GM18861 (cell line): ENCODE results near the gene PCDHGC5.

Experiments used
- ATAC-seq: cut with Tn5 transposase; IDR thresholded peaks from one replicate; pipeline ENCODE4 v1.9.1; 2021; ENCODE audit not compliant: unreplicated experiment

PCDHGC5 gene

DNA sequence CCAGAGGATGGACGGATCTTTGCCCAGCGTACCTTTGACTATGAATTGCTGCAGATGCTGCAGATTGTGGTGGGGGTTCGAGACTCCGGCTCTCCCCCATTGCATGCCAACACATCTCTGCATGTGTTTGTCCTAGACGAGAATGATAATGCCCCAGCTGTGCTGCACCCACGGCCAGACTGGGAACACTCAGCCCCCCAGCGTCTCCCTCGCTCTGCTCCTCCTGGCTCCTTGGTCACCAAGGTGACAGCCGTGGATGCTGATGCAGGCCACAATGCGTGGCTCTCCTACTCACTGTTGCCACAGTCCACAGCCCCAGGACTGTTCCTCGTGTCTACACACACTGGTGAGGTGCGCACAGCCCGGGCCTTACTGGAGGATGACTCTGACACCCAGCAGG, 1.9 kb downstream of the PCDHGC5 start:
- ATAC-seq: no peak

DNA sequence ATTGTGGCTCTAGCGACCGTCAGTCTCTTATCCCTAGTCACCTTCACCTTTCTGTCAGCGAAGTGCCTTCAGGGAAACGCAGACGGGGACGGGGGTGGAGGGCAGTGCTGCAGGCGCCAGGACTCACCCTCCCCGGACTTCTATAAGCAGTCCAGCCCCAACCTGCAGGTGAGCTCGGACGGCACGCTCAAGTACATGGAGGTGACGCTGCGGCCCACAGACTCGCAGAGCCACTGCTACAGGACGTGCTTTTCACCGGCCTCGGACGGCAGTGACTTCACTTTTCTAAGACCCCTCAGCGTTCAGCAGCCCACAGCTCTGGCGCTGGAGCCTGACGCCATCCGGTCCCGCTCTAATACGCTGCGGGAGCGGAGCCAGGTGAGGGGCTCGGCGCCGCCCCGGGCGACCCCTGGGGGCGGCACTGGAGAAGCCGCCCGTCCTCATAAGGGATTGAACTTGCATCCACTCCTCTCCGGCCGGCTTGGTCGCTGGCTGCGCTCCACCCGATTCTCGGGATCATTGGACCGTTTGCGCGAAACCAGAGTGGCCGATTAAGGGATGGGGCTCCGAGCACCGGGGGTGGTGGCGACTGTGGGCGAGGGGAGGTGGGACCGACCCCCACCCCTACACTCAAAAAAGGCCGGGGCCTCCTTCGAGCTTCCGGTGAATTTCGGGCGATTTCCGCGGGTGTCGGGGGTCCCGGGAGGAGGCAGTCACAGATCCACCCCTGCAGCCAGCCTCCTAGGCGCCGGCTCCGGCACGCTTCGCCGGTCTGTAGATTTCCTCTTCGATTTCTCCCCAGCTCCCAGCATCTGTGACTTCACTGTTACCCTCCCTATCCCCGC, 2.7 kb downstream of the PCDHGC5 start:
- ATAC-seq: peak; percentile 6

DNA sequence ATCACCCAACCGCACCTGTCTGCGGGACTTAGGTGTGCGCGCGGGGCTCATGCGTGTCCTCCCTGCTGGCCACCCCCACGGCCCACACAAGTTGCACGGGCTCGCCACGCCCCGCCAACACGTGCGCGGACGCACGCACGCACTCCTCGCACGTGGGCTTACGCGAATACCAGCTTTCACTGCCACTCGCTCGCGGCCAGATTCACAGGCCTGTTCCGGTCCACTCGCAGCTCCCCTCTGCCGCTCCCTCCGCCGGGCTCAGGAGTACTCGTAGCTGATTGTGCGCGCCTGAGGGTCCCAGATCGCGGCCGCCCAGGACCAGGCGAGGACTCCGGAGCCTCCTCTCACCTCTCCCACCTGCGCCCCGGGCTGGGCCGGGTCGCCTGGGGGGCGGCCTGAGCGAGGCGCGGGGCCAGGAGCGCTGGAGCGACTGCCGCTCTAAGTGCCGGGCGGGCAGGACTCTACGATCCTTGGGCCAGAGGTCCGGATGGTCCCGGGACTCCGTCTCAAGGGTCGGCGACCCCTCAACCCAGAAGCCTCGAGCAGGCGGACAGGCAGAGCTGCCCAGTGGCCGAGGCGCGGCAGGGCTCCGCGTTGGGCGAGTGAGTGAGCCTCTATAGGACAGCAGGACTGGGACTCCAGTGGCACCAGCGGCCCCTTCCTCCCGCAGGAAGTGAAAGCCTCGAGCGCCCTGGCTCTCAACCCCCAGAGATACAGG, 3.4 kb downstream of the PCDHGC5 start:
- peak; percentile 45 for ATAC-seq

DNA sequence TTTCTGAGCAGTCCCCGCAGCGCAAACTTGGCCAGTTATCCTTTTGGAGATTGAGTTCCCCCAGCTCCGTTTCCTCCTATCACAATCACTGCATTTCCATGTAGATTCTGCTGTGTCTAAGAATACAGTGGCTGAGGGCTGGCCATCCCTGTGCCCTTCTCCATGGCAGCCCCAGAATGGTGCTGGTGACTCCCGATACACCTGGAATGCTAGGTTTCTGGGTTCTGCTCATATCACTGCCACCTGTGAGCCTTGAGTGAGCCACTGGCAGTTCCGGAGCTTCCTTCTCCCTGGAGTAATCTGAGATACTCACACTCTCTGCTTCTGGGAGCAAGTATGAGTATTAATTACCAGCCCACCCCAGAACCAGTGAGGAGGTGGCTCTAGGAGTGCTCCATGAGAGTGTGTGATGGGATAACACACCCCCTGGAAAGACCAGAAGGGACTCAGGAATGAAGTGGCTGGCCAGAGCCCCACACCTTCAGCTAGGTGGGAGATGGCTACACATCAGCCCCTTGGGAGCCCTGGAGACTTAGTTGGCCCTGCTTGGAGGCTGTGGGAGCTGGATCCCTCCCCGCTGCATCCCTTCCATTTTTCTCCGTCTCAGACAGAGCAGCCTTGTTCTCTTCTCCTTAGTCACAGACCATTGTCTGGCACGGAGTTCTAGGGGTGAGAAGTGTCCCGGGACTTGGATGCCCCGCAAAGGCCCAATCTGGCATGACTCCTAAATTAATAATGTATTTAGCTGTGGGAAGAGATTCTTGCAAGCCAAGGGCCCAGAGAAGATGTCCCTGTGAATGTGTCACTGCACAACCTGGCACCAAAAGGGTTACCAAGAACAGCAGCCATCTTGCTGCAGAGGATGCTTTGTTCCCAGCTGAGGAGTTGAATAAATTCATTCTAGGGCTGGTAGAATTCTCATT, 4.9 kb downstream of the PCDHGC5 start:
- no peak for ATAC-seq

DNA sequence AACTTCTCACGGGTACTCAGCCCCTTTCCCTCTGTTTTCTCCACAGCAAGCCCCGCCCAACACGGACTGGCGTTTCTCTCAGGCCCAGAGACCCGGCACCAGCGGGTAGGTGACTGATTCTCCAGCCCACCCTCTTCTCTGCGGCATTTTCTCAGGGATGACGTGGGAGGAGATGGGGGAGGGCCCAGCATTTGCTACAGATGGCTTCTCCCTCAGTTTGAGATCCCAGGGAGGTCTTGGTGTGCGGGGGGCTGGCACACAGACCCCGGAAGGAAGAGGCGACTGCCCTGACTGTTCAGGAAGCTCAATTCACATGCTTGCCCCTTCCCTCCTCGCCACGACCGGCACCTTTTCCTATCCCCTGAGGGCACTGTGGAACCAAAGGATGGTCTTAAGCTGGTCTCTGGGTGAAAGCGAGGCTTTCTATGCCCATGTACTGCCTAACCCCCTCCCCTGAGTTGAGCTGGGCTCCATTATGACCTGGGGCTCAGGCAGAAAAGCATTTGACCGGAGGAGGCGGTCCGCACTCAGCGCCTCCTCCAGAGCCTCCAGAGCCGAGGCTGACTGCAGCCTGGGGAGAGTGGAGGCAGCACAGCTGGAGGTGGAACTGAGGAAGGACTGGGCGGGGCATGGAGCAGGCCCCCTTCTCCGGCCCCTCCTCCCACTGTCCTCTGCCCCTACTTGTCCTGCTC, 6.0 kb downstream of the PCDHGC5 start:
- no peak for ATAC-seq

DNA sequence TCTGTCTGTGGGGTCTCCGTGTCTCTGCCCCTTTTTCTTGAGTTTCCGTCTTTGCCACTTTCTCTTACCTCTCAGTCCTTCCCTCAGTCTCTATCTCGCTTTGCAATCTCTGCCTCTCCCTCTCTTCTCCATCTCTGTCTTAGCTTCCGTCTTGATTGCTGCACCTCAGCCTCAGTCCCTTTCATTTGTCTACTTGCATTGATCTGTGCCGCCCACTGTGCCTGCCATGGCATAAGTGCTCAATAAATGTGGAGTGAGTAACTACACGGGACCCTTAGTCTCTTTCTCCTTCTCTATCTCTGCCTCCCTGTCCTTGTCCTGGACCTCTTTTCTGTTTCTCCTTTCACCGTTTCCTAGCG, 6.6 kb downstream of the PCDHGC5 start:
- no peak for ATAC-seq

DNA sequence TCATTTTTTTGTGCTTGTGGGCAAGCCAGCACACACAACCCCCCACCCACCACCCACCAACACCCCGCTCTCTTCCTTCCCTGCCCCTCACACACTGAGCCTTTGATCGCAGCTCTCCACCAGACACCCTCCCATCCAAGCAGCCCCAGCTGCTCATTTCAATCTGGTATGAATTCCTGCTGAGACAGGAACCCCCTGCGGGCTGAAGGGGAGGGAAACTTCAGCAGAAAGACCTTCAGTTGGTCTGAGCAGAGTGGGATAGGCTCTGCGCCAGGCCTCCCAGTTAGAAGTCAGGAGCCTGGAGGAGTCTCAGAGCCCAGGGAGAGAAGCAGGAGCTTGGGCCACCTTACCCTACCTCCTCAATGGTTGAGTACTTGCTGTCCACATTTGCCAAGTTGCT, 7.2 kb downstream of the PCDHGC5 start:
- ATAC-seq: no peak

DNA sequence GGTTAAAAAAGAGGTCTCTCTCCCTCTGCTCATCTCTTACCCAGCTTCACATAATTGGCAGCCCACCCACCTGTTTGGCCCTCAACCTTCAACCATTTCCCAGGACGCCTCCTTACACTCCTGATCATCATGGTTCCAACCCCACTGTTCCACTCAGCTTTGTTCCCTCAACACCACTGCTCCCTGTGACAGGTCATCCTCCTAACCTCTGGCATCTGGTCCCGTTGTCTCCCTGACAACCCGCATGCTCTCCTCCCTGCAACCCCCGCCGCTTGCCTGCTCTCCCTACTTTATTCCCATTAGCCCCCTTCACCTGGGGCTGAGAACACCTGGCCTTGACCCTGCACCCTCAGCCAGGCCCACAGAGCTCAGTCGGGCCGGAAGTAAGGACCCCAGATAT, 12.9 kb downstream of the PCDHGC5 start:
- no peak for ATAC-seq

DNA sequence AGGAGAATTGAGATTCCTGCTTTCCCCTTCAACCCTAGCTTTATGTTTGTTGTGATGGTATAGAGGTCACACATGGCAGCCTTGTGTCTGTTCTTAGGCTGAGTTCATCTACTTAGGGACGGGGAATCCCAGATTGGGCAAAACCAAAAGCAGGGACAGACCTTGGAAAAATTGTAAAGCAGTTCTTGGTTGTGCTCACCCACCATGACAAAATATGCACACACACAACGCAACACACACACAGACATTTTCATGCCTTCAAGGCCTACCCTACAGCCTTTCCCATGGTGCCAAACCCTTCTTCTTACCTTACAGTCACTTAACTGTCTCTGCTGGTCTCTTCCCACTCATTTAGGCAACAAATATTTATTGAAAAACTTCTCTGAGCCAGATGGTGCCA, 14.8 kb downstream of the PCDHGC5 start:
- no peak for ATAC-seq

DNA sequence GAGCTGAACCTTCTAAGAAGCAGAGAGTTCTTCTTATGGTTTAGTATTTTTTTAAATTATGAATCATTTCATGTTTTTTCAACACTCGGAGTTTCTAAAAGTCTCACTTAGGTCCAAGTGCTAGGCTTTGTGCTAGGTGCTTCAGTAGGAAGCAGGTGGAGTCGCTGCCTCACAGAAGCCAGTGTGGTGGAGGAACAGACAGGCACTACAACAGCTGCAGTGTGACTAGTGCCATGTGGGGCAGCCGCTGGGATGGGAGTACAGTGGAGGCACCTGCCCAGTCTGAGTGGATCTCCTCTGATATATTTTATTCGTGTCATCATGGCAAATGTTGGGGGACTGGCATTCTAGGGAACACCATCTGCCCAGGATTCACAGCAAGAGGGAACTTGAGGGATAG, 15.3 kb downstream of the PCDHGC5 start:
- no peak for ATAC-seq

DNA sequence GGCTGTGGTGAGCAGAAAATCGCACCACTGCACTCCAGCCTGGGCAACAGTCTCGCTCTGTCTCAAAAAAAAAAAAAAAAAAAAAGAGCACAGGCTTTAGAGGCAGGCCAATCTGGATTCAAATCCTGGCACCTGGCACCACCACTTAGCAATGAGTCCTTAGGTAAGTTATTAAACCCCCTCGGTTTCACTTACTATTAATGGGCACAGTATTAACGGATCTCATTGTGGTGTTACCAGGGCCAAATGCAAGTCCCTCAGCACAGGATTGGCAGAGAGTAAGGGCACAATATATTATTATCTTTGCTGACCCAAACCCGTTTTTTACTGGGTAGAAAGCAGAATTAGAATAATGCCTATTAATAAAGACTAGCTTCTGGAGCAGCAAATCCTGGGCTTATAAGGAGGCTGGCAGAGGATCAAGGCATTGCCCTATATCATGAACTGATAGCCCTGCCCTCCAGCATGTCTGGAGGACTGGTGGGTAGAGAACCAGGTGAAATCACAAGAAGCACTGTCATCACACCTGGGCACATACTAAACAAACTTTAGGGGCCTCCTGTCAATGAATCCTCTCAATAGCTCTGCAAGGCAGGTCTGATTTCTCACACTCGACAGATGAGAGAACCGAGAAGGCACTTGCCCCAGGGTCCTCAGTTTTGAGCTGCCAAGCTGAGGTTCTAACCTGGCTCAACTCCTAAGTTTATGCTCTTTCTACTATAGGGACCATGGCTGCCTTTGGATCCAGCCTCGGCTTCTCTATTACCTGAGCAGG, 17.7 kb downstream of the PCDHGC5 start:
- ATAC-seq: no peak

DNA sequence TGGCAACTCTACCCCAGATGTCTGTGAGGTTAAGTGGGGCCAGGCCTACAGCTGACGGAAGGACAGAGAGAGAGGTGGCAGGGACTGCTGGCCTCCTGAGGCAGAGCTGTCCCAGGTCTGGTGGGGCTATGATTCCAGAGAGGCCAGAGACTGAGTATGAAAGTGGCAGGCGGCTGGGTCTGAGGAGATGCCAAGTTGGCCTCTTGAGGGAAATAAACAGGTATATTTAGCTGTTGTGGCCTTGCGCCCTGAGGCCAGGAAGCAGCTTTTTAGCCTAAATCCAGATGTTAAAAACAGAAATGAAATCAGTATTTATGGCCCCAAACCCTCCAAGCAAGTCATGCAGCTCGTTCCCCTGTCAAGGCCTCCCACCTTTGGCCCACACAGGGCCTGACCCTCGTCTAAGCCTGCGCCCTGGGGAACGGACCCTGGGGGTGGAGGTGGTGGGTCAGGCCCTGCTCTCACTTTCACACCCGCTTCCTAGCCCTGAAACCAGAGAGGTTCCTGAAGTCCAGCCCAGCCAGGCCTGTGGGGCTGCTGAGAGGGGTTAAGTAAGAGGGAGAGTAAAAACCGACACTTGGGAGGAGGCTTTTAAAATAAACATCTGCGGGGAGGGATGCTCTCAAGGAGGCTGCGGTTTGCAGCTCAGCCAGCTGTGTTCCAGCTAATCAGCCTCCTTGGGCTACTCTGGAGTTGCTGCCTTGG, 18.7 kb downstream of the PCDHGC5 start:
- peak; percentile 37 for ATAC-seq

DNA sequence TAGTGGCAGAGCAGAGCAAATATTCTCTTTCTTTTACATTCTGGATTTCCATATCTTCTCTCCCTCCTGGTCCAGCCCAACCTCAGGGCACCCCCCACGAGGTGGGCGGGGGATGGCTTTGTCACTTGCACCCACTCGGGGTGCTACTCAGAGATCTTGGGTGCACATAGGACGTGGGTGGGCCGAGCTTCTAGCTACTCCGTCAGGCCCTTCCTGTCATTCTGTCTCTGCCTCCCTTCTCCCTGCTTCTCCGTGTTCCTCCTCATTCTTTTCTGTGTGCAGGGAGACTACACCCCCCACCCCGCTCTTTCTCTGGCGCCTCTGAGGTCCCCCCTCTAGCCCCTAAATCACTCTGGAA, 19.5 kb downstream of the PCDHGC5 start:
- ATAC-seq: no peak

DNA sequence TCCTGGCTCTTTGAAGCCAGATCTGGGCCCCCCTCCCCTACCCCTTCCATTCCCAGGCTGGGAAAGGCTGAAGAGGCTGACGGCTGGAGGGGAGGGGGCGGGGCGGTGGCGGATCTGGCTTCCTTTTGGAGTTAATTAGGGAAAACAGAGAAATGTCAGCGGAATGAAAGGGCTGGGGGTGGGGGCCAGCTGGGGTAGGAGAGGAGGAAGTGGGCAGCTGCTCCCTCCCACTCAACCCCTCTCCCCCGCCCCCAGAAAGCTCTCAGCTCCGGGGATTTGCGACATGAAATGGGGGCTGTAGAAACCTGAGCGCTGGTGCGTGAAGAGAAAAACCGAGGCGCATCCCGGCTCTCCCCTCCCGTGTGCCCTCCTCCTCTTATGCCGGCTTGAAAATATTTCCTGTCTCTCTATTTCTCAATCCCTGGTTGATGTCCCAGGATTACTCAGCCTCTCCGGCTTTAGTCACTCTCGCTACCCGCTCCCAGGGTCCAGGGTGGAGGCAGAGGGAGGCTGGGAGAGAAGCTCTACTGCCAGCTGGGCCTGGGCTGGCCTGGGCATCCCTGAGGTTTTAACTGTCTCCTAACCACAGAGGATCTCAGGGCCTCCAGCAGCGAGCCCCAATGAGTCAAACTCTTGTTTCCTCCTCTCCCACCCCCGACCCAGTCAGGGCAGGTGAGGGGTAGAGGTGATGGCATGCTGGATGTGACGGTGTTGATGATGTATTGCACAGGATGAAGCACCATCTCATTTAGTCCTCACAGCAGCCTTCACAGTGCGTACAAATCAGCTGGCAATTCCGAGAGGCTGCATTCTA, 20.1 kb downstream of the PCDHGC5 start:
- no peak for ATAC-seq

DNA sequence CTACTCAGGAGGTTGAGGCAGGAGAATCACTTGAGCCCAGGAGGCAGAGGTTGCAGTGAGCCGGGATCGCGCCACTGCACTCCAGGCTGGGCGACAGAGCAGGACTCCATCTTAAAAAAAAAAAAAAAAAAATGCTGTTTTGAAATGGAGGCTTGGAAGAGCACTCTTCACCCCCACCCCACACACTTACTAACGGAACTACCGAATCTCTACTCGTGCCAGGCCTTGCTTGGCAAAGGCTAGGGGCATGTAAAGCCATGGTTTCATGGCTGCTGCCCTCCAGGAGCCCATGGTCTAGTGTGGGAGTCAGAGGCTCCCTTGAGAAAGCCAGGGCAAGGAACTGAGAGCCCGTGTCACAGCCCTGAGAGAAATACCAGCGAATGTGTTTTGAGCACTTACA, 21.3 kb downstream of the PCDHGC5 start:
- no peak for ATAC-seq

DNA sequence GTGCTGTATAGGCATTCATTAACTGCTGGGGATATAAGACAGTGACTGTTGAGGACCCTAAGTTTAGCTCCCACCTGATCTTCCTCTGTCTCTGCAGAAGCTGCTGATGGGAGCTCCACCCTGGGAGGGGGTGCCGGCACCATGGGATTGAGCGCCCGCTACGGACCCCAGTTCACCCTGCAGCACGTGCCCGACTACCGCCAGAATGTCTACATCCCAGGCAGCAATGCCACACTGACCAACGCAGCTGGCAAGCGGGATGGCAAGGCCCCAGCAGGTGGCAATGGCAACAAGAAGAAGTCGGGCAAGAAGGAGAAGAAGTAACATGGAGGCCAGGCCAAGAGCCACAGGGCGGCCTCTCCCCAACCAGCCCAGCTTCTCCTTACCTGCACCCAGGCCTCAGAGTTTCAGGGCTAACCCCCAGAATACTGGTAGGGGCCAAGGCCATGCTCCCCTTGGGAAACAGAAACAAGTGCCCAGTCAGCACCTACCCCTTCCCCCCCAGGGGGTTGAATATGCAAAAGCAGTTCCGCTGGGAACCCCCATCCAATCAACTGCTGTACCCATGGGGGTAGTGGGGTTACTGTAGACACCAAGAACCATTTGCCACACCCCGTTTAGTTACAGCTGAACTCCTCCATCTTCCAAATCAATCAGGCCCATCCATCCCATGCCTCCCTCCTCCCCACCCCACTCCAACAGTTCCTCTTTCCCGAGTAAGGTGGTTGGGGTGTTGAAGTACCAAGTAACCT, 22.1 kb downstream of the PCDHGC5 start:
- peak; percentile 51 for ATAC-seq

DNA sequence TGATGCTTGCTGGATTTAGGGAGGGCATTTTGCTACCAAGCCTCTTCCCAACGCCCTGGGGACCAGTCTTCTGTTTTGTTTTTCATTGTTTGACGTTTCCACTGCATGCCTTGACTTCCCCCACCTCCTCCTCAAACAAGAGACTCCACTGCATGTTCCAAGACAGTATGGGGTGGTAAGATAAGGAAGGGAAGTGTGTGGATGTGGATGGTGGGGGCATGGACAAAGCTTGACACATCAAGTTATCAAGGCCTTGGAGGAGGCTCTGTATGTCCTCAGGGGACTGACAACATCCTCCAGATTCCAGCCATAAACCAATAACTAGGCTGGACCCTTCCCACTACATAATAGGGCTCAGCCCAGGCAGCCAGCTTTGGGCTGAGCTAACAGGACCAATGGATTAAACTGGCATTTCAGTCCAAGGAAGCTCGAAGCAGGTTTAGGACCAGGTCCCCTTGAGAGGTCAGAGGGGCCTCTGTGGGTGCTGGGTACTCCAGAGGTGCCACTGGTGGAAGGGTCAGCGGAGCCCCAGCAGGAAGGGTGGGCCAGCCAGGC, 23.0 kb downstream of the PCDHGC5 start:
- no peak for ATAC-seq

DNA sequence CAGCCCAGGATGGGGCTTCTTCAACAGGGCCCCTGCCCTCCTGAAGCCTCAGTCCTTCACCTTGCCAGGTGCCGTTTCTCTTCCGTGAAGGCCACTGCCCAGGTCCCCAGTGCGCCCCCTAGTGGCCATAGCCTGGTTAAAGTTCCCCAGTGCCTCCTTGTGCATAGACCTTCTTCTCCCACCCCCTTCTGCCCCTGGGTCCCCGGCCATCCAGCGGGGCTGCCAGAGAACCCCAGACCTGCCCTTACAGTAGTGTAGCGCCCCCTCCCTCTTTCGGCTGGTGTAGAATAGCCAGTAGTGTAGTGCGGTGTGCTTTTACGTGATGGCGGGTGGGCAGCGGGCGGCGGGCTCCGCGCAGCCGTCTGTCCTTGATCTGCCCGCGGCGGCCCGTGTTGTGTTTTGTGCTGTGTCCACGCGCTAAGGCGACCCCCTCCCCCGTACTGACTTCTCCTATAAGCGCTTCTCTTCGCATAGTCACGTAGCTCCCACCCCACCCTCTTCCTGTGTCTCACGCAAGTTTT, 23.6 kb downstream of the PCDHGC5 start:
- no peak for ATAC-seq
